Stimulated activated CD8-positive, alpha-beta memory T cell treated with anti-CD3 and anti-CD28 coated beads, Interleukin-4, amount 100 ng/mL, for 24 hours (primary cell): ENCODE measurements around the gene ITPK1.

Experiments
- DNase-seq: peaks from one replicate; pipeline ENCODE4 v3.0.0-alpha.2; 2020; ENCODE audit warnings: low read depth

ITPK1 gene

DNA sequence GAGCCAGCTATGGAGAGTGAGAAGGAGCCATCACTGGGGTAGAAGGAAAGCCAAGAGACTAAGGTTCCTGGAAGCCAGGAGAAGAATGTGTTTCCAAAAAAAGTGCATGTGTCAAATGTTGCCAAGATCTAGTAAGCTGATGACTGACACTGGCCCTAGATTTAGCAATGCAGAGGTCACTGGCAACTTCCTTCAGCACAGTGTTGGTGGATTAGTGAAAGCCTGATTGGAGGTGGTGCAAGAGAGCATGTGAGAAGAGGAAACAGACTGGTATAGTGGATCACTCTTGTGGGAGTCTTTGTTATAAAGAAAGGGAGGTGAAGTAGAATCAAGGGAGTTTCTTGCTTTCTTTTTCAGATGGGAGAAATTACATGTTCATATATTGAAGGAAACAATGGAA, 226.8 kb downstream of the ITPK1 start:
- DNase-seq: no peak

DNA sequence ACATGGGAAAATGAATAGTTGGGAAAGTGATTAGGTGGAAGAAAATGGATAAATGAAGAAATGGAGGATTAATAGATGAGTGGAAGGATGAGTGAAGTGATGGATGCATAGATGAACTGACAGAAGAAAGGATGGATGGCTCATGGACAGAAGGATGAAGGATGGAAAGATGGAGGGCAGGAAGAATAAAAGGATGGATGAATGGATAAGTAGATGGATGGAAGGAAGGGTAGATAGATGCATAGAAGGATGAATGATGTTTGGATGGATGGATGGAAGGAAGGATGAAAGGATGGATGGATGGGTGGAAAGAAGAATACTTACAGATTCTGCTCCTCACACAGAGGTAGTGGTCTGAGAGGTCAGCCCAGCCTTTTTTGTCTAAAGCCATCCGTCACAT, 228.6 kb downstream of the ITPK1 start:
- DNase-seq: no peak
